Measurements from ENCODE around the gene ARL2BP.

GRCh38 chr16:57202095-57202886 is 42.8 kb upstream of the ARL2BP start:
- TF ChIP-seq ZNF274 (IDR thresholded peaks at IDR 0.05; ENCODE audit: low read depth, low read length), result no peak
- TF ChIP-seq YY1 (IDR thresholded peaks at IDR 0.05; ENCODE audit: insufficient read depth, insufficient read length), result no peak
- no peak for TF ChIP-seq SUZ12 (IDR thresholded peaks at IDR 0.05; ENCODE audit: extremely low read depth, insufficient read depth, insufficient read length)

All from NT2/D1 (cell line).